ENCODE data around the gene B4GALT3.

B4GALT3 gene

DNA sequence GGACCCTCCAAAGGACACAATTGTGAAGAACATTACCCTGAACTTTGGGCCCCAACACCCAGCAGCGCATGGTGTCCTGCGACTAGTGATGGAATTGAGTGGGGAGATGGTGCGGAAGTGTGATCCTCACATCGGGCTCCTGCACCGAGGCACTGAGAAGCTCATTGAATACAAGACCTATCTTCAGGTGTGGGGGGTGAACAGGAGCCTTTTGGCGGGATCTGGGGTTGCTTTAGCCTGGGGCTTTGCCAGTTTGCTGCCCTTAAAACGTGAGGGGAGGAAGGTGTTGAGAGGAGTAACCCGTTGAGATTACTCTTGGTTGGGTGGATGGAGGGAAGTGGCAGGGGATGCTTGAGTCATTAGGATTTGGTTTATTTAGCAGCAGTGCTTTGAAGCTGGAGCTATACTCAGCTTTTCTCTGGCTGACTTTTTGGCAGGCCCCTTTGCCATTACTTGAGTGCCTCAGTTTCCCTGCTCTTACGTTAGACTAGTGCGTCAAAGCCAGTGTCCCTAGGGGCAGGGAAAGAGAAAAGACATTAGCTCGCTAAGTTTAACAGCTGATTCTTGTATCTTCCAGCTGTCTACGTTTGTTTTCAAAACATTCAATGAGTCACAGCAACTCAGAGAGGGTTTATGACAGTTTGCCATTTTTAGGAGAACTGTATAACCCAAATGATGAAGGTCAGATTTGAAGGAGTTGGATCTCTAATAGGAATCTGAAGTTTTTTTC lies 29.3 kb upstream of the B4GALT3 start:
- in situ Hi-C loops (cut with MboI; ENCODE audit: low sequenced_read_pairs): no loop called here

DNA sequence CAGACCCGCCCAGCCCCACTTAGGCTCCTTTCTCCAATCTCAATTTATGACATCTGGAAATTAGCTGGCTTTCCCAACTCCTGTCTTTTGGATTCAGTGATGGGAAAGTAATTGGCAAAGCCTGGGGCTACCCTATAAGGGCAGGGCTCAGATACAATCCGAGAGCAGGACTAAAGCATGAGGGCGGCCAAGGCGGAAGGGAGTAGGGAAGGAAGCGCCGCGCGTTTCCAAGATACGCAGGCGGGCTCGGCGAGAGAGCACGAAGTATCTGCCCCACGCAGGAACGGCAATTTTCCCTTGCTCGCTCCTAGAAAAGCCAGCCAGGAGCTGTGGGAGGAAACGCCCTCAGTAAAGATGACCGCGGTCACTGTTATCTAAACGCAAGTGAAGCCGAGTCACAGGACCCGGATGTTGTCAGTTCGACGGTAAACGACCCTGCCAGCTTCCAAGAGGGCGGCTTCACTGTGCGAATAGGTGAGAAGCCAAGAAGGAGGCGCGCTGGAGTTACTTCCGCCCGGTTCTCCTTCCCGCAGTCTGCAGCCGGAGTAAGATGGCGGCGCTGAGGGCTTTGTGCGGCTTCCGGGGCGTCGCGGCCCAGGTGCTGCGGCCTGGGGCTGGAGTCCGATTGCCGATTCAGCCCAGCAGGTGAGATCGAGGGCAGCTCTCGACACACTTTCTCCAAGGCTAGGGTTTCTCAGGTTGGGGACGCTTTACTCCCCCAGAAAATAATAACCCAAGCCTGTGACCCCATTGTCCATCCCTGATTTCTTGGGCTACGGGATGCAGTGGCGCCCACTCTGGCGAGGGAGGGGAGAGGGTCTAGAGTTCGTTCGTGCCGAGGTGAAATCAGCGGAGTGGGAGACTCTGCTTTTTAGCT lies 24.8 kb upstream of the B4GALT3 start, which contains the start of gene NDUFS2:
TSS of gene NDUFS2 (plus strand) at position 532 of the 877 bp plus-strand sequence. CDS start at position 551, 19 bp downstream.
- in situ Hi-C loops (cut with MboI; ENCODE audit: low sequenced_read_pairs): no loop called here

DNA sequence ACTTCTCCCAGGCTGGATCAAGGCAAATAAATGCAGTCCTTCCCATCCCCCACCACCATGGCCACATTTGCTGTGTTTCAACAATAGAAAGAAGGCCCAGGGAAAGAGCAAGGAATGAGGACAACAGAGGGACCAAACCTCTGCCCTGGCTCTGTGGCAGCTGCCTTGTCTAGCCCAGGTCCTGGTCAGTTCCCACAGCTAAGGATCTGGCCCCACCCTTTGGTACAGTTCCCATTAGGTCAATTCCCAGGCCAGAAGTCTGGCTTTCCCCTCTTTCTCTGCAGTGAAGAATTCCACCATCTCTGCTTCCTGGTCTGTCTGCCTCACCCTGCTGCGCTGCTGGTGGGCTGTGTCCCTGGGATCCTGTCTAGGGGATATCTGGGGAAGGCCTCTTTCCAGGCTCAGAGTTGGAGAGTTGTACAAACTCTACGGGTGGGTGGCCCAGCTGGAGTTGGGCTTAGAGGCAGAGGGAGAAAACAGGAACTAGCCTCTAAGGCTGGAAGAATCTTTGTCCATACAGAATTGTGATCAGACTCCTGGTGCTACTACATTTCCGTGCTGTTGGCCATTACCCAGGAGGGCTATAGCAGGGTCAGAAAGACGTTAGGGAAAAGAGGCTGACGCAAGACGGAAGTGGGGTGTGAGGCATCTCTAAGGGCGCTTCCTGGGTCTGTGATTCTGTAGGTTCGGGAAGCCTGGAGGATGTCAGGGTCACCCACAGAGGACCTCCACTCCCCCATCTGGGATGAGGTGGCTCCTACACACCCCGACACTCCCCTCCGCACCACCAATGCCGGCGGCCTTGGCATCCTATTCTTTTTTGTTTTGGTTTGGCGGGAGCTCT lies 23.9 kb upstream of the B4GALT3 start:
- in situ Hi-C loops (cut with MboI; ENCODE audit: low sequenced_read_pairs): no loop called here

DNA sequence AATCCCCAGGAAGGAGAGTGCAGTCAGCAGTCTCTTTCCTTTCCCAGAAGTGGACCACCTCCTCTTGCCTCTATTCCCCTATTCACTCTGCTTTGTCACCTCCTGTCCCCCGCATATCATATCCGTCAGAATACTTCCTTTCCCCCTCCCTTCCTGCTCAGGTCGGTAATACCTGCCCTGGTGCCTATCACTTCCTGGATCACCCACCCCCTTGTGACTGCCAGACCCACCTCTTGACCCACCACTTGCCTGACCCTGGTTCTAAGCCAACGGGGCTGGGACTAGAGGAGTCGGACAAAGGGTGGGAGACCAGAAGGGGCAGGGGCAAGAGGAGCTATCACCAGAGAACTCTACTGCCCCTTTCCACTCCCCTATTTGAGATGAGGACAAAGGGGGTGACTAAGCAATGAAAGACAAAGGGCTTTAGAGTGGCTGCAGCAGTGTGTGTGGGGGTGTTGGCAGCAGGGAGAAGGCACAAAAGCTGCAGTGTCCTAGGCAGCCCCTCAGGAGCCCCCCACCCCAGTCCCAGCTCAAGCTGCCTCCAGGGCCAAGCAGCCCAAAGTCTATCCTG lies 23.2 kb upstream of the B4GALT3 start:
- in situ Hi-C loops (cut with MboI; ENCODE audit: low sequenced_read_pairs): no loop called here

DNA sequence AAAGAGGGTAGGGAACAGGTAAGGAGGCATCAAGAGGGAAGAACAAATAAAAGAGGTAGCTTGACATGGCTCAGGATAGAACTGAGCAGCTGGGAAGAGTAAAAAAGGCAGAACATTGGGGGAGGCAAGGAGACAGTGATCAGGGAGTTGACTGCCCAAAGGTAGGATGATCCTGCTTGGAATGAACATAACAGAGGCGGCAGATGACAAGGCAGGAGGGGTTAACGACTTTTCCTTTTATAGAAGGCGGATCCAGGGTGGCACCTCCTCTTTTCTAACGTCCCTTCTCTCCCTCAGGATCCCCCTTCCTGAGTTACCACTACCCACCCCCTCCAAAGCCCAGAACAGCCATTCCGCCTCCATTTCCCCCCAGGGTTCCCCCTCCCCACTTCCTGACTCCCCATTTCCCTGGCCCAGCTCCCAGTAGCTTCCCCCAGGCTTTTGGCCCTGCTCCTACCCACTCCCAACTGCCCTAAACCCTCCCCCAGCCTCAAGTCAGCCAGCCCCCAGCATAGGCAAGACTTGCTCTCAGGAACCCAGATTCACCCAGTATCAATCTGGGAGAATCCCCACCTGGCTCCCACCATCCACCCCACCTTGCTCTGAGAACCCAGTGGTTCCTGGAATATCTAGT lies 22.3 kb upstream of the B4GALT3 start:
- in situ Hi-C loops (cut with MboI; ENCODE audit: low sequenced_read_pairs): no loop called here

DNA sequence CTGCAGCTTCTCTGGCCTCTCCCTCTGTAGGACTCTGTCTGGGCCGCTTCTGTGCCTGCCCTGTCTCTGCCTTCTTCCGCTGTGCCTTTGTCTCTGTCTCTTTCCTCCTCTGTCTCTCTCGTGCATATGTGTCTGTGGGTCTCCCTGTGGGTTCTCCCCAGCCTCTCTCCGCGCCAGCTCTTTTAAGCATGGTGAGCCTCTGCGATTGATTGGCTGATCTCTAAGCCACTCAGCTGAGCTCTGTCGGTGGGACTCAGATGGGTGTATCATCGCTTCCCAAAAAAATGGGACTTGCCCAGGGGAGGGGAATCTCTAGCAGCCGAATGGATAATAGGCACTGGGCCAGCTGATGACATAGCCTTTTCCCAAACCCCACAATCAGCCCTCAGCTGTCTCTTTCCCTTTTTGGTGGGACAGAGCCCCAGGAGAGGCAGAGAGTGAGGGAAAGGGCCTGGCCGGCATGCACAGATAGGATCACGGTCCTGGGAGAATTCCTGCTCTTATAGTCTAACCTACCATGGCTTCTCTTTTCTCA lies 21.7 kb upstream of the B4GALT3 start, which contains the start of gene ADAMTS4:
TSS of gene ADAMTS4 (minus strand) at position 158 of the 535 bp plus-strand sequence. CDS start 427 bp downstream, outside the sequence.
- in situ Hi-C loops (cut with MboI; ENCODE audit: low sequenced_read_pairs): no loop called here

DNA sequence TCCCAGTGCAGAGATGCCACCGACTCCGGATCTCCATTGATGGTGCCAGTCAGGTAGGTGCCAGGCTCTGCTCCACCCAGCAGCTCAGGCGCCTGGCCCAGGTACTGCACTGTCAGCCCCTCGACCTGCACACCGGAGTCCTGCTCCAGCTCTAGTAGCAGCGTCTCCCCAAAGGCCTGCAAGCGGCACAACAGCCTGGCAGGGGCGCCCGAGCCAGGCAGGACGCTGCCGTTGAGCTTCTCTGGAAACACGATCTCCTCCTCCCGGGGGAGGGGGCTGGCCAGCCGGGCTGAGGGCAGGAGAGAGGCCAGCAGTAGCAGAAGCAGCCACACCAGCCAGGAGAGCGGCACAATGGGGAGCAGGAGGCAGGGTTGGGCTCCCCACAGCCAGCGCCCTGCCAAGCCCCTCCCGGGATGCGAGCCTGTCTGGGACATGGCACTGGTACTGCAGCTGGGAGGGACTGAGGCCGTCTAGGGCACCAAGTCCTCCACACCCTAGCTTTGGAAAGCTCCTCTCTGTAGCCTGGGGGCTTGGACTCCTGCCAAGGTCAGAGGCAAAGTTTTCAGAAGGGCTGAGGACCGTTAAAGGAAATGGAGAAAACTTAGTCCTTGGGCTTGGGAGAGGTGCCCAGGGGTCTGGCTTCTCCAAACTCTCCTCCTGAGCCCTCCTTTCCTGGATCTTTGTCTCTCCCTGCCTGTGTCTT lies 21.0 kb upstream of the B4GALT3 start:
- in situ Hi-C loops (cut with MboI; ENCODE audit: low sequenced_read_pairs): no loop called here

DNA sequence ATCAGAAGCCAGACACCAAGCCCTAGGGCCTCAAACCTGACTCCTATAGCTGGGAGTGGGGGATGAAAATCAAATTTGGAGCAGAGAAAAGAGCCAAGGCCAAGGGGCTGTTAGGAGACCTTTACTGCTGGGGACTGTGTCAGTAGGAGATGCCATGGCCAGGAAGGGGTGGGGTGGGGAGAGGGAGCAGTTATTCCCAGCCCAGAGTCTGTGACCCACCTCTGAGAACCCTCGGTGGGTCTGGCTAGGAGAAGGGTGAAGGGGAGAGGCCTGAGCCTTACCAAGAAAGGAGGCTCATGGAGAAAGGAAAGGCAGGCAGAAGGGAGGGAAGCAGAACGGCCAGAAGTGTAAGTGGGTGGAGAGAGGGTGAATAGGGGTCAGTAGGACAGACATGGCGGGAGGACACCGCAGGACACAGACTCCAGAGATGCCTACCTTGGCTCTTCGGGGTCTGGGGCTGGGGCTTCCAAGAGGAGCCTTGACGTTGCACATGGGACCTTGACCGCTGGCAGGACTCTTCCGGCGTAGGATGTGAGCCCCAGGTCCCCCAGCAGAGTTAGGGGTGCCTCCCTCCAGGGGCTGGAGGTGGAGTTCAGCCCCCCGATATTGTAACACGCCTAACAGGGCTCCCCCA lies 20.4 kb upstream of the B4GALT3 start:
- in situ Hi-C loops (cut with MboI; ENCODE audit: low sequenced_read_pairs): no loop called here

DNA sequence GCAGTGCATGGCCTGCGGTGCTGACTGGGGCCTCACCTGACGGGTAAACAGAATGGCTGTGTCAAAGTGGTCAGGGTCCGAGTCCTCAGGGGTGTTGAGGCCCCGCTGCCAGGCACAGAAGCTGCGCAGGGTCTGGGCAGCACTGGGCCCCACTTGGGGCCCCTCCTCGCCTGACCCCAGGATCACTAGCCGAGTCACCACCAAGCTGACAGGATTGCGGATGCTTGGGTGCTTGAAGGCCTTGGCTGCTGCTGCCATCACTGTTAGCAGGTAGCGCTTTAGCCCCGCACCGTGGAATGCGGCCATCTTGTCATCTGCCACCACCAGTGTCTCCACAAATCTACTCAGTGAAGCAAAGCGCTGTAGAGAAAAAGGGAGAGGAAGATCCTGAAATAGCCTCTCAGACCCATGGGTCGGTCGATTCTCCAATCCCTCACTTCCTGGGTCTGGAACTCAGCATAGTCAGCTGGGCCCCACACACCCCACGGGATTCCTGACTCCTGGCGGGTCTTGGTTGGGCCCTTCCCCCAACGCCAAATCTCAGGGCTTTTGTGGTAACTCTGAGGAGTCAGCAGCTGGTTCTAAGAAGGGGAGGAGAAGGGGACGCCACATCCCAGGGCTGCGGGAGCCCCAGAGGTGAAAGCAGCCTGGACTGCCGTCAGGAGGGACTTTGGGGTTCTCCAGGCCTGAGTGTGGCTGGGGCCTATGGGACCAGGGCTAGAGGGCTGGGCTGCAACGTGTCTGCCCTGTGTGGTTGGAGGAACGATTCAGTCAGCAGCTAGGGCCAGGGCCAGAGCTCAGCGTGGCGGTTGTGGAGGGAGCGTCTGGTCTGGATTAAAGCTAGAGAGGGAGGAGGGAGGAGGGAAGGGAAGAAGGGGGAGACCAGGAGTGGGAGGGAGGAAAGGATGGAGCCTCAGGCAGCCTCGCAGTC lies 19.5 kb upstream of the B4GALT3 start:
- in situ Hi-C loops (cut with MboI; ENCODE audit: low sequenced_read_pairs): no loop called here

DNA sequence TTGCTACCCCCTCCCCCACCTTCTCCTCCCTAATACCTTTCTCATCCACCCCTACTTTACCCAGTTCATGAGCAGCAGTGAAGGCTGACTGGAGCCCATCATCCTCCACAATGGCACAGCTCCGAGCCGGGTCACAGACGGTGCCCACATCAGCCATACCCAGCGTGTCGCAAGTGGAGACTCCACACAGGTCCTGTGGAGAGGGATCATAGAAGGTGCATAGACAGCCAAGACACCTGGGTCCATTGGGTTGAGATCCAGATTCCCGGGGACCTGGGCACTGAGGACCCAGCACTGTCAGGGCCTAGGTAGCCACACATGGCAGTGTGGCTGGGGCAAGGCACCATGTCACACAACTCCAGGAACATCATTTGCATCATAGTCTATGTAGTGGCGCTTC lies 18.8 kb upstream of the B4GALT3 start:
- in situ Hi-C loops (cut with MboI; ENCODE audit: low sequenced_read_pairs): no loop called here

DNA sequence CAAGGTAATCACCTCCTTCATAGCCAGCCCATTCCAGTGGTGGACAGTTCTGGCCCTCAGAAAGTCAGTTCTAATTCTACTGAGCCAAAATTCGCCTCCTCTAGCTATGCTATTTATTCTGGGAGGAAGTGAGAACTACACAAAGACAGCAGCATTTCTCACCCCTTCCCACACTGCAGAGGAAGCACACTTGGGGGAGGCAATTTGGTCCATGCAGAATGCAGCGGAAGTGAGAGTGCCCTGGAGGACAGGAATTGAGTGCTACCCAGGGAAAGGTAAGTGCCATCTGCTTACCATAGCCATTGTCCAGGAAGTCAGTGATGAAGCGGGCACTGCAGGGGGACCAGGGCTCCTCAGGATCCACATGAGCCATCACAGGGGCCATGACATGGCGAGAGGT lies 17.9 kb upstream of the B4GALT3 start:
- in situ Hi-C loops (cut with MboI; ENCODE audit: low sequenced_read_pairs): no loop called here

DNA sequence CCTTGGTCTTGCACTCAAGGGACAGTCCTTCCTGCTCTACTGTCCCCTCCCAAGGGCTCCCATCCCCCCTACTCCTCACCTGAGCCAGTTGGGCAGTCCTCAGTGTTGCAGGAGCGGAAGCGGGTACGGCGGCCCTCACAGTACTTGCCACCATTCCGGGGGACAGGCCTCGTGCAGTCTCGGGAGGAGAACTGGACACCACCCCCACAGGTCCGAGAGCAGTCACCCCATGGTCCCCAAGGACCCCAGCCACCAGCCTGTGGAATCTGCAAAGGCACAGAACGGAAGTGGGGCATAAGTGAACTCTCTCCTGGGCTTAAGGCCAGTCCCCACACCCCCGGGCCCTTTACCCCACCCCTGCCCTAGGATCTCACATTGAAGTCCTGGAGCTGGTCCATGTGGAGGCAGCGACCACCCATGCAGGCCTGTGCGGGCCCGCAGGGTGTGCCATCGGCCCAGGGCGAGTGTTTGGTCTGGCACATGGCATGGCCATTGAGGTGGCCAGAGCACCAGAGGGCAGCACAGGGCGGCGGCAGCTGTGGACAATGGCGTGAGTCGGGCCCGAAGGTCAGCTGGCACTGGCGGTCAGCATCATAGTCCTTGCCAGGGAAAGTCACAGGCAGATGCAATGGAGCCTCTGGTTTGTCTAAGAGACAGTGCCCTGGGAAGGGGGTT lies 16.4 kb upstream of the B4GALT3 start:
- in situ Hi-C loops (cut with MboI; ENCODE audit: low sequenced_read_pairs): no loop called here

DNA sequence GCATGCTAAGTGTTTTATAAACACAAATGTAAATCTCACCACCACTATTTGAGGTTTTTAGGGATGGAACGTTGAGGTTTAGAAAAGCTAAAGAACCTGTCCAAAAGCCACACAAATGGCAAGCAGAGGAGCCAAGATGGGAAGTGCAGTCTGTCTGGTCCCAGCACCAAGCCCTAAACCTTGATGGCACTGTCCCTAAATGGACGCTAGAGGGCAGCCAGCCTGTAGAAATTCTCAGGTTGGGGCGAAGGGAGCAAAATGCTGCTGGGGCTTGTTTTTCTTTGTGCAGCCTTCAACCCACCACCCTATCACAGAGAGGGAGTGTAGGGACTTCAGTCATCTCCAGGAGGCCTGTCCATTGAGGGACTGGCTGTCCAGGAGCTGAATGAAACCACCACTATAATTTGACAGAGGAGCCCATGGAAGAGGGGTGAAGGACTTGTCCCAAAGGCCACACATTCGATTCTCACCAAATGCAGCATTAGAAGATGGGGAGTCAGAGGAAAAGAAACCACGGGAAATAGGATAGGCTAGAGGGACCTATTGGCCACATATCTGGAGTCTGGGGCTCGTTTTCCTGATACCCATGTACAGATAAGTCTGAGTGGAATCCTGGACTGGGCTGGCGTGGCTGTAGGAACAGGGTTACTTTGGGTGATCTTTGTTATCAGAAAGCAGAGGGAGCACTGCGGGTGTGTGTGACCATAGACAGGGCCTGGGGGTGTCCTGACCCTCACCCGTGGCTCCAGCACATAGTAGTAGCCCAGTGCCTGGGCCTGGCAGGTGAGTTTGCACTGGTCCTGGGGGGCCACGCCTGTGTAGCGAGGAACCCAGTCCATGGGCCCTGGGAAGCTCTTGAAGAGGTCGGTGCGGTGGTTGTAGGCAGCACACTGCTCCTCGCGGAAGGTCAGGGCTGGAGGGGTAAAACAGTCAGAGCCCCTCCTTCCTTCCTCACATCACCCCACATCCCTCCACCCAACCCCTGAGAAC lies 15.5 kb upstream of the B4GALT3 start:
- in situ Hi-C loops (cut with MboI; ENCODE audit: low sequenced_read_pairs): no loop called here

DNA sequence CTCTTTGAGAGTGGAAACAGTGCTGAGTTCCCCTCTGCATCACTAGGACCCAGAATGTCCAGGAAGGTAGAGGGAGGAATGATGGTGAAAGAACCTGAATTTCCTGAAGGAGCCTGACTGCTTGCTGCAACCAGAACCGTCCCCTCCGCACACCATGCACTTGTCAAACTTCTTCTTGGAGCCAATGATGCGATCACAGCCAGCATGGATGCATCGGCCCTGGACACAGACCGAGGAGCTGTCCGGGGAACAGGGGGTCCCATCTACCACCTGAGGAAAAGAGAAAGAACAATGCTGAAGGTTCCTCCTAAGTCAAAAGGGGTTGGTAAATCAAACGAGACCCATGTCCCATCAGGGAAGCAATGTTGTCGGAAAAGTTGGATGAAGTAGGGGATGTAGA lies 14.7 kb upstream of the B4GALT3 start:
- in situ Hi-C loops (cut with MboI; ENCODE audit: low sequenced_read_pairs): no loop called here

DNA sequence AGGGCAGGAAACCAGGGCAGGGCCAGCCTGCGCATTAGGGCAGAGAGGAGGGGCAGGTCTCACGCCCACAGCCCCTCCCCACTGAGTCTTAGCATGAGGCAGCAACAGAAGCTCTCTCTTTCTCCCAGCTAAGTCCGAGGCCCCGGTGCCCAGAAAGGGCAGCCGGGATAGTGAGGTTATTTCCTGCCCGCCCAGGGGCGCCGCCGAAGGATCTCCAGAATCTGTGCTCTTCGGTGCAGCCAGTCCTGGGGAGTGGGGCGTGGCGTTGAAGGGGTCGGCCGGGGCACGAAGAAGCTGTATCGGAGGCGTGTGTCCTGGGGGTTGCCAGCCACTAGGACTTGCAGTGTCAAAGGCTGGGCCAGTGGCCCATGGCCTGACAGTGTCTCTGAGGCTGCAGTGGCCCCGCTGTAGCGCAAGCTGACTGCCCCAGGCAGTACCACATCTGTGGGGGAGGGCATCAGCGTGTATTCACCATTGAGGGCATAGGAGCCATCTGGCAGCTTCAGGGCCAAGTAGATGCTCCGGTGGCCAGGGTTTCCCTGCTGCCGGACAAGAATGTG lies 13.7 kb upstream of the B4GALT3 start:
- in situ Hi-C loops (cut with MboI; ENCODE audit: low sequenced_read_pairs): no loop called here

DNA sequence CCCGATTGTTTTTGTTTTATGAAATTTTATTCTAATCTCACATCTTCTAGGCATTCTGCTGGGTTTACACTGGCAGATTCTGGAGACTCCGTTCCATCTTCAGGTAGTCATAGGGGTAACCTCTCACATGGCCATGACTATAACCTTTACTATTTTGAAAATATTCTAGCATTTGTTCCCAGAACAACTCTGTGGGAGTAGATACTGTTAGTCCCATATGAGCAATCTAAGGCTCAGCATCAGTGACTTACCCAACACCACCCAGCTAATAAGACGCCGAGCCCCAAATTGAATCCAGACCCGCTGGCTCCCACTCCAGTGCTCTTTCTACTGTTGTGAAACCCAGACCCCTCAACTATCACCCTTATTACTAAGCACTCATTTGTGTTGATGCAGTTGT lies 11.7 kb upstream of the B4GALT3 start:
- in situ Hi-C loops (cut with MboI; ENCODE audit: low sequenced_read_pairs): no loop called here

Data from hTERT RPE-1 (cell line).